DMS 273 treated with DMSO at 0.1 percent for 48 hours (cell line): ENCODE data around the gene INSIG2.
"Not testable (repeated sequence)": the region's sequence is repeated elsewhere in the genome, so short reads cannot be mapped to it uniquely, and the experiment has no call there.

Experiments used
- DNase-seq: peaks from one replicate; lab custom pipeline; 2025; lab: John Stamatoyannopoulos, UW

The INSIG2 gene

DNA sequence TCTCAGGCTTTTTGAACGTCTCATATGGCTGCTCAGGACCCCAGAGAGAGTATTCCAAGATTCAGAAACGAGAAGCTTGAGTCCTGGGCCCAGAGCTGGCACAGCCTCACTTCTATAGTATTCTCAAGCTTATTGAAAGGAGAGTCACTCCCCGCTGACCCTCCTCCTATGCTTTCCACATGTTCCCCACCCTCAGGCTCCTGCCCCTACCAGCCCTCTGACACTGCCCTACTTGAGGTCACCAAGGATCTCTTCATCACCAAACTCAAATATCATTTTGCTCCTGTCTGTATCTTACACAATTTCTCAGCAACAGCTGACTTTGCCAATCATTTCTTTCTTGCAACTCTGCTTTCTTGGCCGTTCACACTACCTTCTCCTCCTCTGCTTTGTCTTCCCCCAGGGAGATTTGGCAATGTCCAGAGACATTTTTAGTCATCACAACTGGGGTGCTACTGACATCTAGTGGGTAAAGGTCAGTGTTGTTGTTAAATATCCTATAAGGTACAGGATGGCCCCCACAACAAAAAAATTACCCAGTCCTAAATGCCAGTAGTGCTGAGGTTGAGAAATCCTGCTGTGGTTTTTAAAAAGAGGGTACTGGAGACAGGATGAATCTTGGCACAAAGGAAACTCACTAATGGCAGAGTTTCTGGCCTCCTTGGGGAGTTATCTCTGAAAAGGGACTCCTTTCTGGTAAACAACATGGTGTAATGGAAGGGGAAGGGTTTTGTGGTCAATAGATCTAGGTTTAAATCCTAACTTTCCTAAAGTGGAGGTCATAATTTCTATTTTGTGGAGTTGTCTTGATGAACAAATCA is 26.9 kb upstream of the INSIG2 start:
- no peak for DNase-seq

GRCh38 chr2:118062048-118062447 is 26.2 kb upstream of the INSIG2 start:
- DNase-seq = no peak

- no peak for DNase-seq
These were observed 25.6 kb upstream of the INSIG2 start for GRCh38 chr2:118062669-118063068.

GRCh38 chr2:118065015-118065706 is 23.1 kb upstream of the INSIG2 start:
- no peak for DNase-seq

GRCh38 chr2:118065921-118066511 is 22.3 kb upstream of the INSIG2 start:
- no peak for DNase-seq

GRCh38 chr2:118077636-118078247 is 10.5 kb upstream of the INSIG2 start:
- no peak for DNase-seq

DNA sequence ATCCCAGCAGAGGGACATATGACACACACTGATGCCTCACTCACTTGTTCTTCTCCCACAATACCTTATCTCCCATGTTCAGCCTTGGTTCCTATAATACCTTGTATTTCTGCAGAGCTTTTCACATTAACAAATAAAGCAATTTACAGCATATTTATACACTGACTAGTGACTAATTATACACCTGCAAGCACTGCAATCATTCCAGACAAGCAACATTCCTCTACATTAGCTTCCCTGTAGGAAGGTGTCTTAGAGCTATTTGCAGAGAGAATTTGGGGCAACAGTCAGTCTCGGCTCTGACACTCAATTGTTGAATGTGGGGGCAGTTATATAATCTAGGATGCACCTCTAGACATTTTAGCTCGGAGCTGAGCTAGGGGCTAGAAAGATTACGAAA is 9.5 kb upstream of the INSIG2 start:
- DNase-seq = no peak

- DNase-seq = no peak
These were observed 3.7 kb upstream of the INSIG2 start for GRCh38 chr2:118084491-118085089.

DNA sequence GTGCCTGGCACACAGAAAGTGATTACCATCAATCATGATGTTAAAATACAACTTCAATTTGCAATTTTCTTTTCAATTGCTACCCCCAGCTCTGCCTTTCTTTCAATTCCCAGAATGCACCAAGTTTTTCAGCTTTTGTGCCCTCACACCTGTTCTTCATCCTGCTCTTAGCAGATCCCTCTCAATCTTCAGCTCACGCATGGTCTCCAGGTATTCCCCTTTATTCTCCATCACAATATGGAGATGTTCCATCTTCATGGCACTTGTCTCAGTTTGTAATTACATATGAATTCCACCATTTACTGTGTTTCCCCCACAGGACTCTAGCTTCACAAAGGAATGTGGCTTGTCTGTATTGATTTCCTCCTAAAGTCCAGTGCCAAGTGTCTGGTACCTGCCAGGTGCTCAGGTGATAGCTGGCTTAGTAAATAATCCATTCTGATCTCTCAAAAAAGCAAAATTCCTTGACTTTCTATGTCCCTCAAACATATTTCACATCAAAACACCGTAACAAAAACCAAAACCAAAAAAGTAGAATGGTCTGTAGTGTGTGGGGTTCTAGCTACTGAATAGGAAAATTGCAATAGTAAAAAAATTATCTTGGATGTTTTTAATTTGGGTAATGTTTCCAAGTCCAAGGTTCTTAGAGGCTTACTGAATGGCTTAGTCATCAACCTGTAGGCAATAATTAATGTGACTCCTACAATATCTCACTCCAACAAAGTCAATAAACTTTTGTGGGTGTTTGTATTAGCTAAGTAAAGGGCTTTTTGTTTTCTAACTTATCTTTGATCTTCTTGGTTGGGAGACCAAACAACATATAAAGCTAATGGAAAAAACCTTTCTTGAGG is 2.9 kb upstream of the INSIG2 start:
- DNase-seq = no peak

DNA sequence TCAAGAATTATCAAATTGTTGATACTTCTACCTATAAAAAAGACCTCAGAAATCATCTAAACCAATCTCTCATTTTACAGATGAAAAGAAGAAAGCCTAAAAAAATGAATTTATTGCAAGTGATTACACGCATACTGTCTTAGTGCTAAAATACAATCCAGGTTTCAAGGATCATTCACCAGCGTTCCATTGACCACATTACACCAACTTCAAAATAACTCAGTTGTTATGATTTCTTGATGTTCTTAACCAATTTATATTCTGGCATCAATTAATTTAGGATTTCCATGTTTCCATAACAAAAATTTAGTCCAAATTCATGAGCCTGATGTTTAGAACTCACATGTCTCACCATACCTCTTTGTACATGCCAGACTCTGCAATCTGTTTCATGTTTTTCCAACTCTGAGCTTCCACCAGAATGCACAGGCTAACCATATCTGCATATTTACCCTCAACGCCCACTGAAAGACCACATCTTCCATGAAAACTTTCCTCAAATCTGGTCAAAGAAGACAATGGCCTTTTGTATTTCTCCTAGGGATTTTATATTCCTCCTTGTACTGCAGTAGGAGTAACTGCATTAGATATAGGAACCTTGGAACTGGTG is 2.1 kb upstream of the INSIG2 start:
- DNase-seq = no peak

DNA sequence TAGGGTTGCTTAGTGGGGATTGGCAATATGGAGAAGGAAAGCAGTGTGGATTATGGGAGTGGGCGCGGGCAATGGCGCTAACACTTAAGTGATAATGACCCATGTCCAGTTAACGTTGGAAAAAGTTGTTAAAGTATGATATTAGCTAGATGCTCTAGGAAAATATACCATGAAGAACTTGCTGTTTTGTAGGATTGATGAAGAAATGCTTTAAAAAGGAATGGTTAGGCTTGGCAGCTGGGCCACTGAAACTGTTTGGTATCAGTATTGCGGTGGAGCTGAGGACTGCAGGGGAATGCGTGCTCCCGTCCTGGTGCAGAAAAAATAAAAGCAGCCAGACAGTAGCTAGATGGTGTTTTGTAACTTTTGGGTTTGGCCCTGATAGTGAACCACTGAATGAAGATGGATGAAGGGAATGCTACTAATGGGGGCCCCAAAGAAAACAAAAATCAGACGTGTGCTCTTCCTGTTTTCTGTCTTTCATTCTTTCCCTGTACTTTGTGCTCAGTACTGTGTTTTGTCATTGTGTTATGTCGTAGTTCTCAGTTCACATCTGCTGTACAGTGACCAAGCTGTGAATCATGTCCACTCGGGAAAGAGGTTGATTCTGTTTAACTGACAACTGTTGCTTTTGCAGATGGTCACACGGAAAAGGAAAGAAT is 999 bp downstream of the INSIG2 start:
- DNase-seq = no peak

GRCh38 chr2:118090387-118091139 is 2.3 kb downstream of the INSIG2 start:
- no peak for DNase-seq

- no peak for DNase-seq
These were observed 2.8 kb downstream of the INSIG2 start for GRCh38 chr2:118091140-118091478.

- no peak for DNase-seq
These were observed 3.4 kb downstream of the INSIG2 start for GRCh38 chr2:118091631-118092030.

DNA sequence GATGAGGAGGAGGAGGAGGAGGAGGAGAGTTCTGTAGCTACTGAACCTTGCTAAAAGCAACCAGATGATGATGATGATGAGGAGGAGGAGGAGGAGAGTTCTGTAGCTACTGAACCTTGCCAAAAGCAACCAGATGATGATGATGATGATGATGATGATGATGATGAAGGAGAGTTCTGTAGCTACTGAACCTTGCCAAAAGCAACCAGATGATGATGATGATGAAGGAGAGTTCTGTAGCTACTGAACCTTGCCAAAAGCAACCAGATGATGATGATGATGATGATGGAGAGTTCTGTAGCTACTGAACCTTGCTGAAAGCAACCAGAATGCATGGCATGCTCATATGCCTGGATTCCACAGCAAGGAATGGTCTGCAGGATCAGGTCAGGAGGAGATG is 5.8 kb downstream of the INSIG2 start:
- DNase-seq = not testable (repeated sequence)

GRCh38 chr2:118094503-118094902 is 6.2 kb downstream of the INSIG2 start:
- no peak for DNase-seq

- no peak for DNase-seq
These were observed 7.3 kb downstream of the INSIG2 start for GRCh38 chr2:118095610-118096009.

GRCh38 chr2:118097657-118098056 is 9.4 kb downstream of the INSIG2 start:
- no peak for DNase-seq

GRCh38 chr2:118098307-118099030 is 10.2 kb downstream of the INSIG2 start:
- DNase-seq = no peak
